ELR (cell line): ENCODE data around the gene DPH1.
"Not testable (repeated sequence)": the region's sequence is repeated elsewhere in the genome, so short reads cannot be mapped to it uniquely, and the experiment has no call there.

ENCODE experiments used
- DNase-seq: peaks from one replicate; pipeline ENCODE4 v3.0.0-alpha.2; 2015; ENCODE audit warnings: low read depth

DPH1 gene

DNA sequence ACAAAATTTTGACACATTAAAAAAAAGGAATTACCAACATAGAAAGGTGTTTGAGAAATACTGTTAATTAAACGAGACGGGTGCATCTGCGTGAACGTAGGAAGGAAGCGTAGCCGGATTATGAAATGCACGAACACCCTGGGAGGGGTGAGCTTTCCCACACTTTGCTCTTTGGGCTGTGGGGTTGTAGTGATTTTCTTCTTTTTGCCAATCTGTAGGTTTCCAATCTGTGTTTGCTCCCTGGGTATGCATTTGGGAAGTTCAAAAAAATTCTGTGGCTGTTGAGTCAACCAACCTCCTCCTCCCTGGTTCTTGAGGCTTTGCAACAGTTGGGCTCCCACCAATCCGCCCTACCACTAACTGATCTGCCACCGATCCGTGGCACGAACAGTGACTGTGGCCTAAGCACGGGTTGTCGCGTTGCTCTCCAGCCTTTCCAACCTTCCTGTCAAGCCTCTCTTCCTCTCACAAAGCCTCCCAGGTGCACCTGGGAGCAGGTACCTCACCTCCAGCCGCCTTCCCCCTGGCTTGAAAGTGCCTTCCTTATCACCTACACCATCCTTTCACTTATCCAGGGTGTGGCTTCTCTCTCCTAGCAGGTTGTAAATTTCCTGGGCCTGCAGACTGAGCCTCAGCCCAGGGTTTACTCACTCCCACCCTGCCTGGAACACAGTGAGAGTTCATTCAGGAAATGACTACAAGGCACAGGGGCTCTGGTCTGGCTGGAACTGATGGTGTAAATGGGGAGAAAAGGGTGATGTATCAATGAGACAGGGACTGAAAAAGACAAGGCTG, 21.4 kb upstream of the DPH1 start:
- DNase-seq = no peak

DNA sequence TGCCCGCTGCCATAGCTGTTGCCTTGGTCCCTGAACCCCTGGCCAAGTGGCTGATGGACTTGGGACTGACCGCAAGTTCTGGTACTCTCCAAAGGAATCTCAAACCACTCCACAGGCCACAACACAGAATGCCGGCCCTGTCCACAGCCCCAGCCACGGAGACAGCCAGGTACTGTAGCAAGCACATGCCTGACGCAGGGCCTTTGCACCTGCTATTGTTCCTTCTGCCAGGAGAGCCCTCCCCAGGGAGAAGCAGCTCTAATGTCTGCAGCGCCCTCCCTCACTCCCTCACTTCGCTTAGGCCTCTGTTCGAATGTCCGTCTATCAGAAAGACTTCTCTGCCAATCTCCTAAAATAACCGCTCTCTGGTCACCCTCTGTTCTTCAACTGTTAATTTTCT, 20.2 kb upstream of the DPH1 start:
- DNase-seq = no peak

DNA sequence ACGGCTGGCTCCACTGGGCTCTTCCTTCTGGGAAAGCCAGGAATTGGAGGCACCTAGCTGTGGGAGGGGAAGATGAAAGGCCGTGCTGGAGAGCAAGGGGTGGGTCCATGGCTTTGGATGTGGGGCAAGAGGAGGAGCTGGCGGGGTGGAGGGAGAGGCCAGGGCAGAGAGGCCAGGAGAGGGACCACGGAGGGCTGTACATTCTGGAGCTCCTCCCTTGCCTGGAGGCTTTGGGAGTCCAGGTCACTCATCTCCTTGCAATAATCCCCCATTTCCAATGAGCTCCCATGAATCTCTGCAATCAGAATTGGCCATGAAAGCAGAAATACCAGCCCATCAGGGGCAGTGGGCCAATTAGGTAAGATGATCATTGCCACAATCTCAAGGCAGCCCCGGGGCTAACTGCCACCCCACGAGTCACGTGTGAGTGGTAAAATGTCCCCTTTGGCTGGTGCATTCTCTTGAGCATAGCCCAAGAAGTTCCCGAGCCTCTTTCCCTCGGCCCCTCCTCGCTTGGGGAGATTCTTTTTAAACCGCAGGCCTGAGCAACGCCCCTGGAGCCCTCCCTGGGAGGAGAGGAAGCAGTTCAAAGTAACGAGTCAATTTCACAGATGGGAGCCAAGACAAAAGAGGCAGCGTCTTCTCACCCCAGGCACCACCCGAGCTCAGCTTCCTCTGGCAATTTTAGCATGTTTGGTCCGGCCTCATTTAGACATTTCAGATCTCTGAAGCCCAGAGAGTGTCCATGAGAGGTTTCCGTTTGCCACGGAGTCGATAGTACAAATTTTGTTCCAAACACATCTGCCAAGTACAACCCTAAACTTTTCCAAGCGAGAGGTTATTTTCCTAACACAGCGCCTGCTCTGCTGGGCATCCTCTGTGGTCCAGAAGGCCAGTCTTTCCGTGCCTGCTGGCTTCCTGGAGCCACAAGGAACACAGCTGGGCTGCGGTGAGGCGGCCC, 18.3 kb upstream of the DPH1 start:
- peak; percentile 52 for DNase-seq

DNA sequence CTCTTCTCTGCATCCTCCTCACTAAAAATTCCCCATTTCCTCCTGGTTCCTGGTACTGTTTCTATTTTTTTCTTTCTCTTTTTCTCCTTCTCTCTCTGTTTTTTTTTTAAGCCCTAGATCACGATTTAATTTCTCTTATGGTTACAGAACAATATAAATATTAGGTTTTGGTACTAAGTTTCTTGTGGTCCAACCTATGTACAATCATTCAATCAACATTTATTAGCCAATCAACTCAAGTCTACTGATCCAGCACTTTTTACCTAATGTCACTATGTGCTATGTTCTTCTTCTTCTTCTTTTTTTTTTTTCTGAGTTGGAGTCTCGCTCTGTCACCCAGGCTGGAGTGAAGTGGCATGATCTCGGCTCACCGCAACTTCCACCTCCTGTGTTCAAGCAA, 17.5 kb upstream of the DPH1 start:
- DNase-seq = no peak

DNA sequence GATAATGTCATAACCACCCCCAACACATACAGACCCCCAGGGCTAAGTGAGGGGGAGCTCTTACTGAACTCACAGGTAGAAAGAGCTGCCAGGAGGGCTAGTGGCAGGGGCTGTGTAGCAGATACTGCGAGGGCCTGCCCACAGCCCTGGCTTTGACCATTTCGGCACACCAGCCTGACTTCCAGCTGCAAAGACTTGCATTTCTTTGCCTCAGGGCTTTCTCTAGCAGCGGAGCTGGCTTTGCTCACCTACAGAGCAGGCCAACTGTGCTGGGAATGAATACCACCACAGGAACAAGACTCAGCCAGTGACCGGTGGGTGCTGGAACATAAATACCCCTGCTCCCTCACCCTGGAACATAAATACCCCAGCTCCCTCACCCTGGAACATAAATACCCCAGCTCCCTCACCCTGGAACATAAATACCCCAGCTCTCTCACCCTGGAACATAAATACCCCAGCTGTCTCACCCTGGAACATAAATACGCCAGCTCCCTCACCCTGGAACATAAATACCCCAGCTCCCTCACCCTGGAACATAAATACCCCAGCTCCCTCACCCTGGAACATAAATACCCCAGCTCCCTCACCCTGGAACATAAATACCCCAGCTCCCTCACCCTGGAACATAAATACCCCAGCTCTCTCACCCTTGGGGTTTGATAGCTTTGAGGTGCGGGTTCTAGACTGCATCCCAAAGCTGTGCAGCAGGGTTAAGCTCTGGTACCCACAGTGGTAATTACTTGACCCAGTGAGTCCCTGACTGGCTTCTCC, 16.5 kb upstream of the DPH1 start:
- not testable (repeated sequence) for DNase-seq

DNA sequence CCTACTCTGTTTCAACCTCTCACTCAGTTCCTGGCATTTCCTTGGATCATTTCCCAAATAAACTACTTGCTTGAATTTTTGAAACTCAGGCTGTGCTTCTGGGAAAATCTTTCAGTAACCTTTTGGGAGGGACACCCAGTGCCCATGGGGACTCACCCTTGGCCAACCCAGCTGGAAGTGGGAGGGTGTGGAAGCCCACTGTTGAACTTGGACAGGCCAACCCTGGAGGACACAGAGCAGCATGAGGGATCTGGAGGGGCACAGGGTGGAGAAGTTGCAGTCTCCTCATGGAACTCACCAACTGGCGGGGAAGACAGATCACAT, 16.0 kb upstream of the DPH1 start:
- DNase-seq = no peak

DNA sequence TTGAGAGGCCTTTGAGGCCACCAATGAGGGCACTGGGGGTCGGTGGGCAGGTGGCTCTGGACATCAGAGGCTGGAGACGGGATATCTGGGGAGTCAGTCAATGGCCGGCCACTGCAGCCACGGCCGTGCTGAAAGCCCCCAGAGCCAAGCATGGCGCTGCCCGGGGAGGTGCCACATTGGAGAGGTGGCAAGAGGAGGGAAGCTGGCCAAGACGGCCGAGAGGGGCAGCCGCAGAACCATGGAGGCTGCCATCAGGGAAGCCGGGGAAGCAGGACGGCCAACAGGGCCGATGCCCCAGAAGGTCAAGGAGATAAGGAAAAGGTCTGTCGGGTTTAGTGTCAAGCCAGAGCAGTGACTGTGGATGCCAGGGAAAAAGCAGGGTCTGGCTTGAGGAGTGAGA, 14.6 kb upstream of the DPH1 start:
- DNase-seq = no peak

DNA sequence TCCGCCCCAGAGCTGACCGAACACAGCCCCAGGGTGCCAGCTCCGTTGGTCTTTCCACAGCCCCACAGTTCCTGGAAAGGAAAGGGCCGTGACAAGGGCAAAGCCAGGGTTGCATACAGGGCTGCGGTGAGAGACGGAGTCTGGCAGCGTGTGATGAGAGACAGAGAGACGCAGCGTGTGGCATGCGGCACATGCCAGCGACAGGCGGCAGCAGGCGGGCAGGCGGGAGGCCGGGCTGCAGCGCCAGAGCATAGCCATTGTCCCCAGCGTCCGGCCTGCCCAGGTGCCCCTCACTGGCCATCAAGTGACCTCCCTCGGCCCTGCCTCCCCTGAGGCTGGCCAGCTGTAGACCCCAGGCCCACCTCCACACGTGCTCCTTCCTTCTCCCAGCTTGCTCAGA, 13.5 kb upstream of the DPH1 start:
- no peak for DNase-seq

DNA sequence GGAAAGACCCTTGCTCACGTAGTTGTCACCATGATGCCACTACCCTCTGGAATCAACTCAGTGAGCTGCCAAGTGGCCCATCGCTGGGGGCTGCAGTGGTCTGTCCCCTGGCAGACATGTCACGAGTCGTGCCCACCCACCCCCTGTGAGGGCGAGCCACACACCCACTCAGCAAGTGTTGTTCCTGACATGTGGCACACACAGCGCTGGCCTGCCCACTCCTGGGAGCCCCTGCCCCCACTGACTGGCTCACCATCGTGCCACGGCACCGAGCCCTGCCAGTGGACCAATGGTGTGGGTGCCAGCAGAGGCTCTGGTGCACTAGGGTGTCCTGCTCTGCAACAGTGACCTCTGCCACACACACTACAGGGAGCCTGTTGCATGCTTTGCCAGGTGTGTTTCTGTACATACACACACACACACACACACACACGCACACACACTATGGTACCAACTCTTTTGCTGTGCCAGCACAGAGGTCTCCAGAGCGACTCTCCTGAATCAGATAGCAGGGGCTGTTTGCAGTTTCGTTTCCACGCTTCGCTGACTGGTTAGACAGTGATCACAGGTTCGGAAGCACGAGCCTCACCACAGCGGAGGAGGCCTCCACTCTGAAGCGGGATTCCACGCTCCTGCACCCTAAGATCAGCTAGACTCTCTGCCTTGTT, 12.5 kb upstream of the DPH1 start:
- no peak for DNase-seq

DNA sequence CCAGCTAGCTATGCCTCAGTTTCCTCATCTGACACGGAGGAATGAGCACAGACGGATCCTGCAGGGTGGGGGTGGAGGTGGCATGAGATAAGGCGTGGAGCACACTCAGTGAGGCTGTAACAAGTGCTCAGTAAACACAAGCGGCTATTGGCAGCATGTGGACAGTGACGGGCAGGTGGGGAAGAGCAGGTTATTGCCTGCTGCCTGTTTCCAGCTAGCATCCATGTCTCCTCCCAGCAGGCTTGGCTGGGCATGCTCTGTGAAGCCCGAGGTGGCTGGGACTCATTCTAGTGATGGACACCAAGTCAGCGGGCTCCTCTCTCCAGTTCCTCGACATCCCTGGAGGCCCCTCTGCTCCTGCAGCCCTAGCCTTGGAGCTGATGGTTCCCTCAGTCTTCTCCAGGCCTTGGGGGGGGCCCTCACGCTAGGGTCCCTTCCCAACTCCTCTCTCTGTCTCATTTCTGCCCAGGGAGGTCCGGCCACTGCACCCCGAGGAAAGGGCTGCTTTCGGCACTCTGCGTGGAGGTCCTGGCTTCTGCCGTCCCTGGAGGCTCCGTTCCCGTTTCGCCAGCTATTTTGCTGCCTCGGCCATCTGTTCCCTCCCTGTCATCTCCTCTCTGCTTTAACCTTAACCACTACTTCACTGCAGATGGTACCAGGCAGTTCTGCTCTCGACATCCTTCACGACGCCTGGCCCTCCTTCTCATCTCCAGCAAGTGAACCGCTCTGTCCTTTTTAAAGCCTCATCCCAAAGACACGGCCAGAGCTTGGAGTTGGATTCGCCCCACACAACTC, 11.0 kb upstream of the DPH1 start:
- no peak for DNase-seq

DNA sequence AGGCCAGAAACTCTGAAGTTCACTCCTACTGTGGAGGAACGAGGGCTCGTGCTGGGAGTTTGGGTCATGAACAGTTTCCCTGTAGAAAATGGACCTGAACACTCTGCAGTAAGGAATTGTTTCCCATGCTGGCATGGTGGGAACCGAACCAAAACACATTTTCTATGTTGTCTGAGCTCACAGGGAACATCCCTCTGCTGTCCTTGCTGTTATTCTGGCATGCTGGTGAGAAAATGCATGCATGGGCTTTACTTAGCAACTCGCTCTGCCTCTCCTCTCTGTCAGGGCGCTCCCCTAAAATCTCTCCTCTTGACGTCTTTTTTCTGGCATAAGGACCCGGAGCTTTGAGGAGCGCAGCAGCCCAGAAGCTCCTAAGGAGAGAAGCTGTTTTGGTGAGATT, 10.2 kb upstream of the DPH1 start:
- no peak for DNase-seq

DNA sequence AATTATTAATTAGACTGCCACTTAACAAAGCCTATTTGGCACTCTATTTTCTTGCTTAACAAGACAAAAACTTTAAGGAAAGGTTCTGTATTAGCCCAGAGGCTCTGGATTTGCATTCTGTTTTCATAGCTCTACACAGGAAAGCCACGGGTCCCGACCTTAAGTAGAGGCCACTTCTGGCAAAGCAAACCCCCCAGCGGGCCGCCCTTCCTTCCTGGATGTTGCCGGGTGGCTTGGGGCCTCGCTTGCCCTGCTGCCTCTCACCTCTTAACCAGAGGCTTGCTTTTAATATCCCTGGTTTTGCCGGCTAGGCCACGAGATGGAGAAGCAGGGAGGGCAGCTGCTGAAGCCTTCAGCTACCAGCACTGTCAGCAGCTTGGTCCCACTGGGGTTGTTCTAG, 9.2 kb upstream of the DPH1 start:
- DNase-seq = no peak

DNA sequence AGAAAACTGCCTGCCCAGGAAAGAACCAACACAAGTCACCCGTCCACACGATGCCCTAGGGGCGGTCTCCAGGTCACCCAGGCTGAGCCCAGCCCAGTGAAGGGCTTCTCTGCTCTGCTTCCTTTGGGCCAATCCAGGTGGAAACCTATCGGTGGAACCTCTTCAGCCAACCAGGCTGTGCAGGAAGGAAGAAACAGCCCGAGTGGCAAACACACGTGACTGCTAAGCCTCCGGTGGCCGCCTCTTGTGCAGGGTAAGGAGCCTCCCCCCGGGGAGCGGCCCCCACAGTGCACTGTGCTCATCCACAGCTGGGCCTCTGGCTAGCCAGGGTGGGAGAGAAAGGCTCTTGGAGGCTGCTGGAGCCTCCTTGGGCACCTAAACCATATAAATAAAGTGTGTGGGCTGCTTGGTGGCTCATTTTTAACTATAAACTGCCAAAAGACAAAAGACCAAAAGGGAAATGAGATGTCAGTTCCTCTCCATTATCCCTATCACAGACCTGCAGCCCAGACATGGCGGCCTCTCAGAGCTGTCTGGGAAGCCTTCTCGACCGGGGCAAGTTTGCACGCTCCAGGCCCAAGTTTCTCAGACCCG, 7.2 kb upstream of the DPH1 start:
- no peak for DNase-seq

DNA sequence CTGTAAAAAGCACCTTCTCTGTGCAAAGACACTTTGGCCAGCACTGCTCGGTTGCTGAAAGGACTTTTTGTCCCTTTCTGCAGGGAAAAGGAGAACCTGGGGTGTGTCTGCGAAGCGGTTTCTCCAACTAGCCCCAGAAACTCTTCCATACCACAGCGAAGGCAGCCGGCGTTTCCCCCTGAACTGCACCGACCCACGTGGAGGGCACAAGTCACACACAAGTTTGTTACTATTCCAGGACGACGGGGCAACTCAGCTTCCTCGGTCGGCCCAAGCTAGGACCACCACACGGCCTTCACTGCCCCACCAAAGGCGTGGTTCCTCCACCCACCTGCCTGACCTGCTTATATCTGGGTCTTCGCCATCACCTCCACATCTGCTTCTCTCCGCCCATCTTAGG, 6.7 kb upstream of the DPH1 start:
- no peak for DNase-seq

DNA sequence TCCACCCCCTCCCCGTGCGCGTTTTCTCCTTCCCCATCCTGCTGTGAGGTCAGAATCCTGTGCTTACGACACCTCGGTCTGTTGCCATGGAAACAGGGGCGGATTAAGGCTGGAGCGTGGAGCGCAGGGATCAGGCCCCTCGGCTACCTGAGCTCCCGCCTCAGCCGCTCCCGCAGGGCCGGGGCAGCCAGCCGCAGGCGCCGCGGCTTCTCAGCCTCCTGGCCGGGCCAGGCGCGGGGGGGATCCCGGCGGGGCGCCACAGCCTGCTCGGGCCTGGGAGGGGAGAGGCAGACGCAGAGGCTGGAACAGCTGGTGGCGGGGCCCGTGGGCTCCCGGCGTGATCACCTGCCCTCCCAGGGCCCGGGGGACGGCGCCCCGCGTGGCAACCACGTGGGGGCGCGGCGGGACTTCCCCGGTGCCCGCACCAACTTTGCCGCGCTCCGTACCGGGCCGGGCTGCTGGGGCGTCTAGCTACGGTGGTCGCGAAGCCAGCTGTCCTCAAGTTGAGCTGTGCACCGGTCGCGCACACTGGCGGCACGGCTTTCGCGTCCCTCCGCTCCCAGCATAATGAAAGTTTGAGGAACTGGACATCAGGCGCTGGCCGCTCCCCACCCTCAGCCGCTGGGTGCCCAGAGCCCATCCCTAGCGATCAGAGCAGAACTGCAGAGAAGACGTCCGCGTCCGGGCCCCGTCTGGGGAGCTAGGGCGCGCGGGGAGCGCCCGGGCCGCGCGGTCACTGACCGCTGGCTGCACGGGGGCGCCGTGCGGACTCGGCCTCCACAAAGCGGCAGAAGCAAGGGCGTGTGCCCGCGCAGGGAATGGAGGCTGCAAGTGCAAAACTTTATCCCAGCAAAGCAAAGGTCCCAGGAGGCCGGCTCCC, 6.0 kb upstream of the DPH1 start:
- DNase-seq = peak; percentile 47

DNA sequence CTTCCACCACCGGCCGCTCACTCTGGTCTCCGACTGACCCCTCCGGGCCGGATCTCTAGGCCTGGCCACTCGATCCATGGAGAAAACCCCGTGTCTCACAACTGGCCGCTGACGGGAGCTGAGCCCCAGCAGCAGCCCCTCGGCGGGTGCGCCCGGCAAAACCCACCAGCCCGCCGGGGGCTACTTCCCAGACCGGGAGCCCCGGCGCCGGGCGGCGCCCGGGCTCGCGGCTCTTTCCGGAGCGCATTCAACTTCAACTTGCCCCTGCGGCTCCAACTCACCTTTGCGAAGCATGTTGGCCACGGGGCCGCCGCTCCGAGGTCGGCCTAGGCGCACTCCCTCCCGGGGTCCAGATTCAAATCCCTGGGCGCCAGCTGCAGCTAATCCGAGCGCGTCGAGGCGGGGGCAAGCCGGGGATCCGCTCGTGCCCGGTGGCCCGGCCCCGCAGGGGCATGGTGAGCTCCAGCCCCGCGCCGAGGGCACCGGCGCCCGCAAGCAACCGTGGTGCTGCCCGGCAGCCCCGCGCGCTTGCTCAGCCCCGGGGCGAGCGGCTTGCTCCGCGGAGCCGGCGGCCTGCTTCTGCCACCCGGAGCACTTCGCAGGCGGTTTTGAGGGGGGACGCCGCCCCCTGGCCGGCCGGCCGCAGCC, 5.3 kb upstream of the DPH1 start:
- DNase-seq = no peak

DNA sequence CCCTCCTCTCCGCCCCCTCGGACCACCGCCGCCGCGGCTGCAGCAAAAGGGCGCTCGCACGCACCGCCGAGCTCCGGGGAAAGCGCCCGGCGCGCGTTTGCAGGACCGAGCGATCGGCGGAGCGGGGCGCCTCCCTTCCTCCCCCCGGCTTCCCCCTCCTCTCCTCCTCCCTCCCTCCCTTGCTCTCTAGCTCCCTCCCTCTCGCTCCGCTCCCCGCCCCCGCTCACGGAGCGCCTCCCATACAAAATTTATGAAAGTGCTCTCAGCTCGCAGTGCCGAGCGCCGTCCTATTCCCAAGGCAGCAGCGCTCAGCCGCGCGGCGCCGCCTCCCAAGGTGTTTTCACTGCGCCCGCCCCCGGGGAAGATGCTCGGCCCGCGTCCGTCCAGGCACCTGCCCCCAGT, 4.7 kb upstream of the DPH1 start, which contains the start of gene RTN4RL1:
Gene RTN4RL1 (minus strand): TSS at position 115 of the 402 bp plus-strand sequence. CDS start 469 bp downstream, outside the sequence.
- DNase-seq = peak; percentile 59

DNA sequence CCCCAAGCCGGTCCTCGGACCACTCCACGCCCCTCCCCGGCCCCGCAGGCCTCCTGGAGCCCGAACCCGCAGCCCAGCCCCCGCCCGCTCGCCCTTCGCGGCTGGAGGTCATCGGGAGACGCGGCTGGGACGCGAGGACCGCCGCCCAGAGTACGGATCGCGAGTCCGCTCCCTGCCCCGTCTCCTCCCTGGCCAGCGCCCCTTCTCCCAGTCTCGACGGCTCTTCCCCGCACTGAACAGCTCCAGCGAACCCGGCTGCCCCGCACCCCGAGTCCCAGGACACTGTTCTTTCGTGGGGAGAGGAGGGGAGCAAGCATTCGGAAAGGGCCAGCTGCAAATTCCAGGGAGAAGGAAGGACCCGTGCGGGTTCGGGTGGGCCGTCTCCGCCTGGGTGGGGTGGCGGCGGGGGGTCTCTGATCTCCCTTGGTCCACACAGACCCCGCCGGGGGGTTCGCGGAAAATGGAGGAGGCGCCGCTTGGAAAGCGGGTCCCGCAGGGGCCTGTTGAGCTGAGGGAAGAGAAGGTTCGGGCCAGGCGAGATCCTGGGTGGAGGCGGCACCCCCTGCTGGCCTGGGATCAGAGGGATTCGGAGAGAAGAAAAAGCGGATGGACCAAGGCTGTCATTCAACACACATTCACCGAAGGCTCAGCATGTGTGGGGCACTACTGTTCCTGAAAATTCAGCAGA, 4.2 kb upstream of the DPH1 start:
- peak; percentile 83 for DNase-seq
